K562 (cell line): ENCODE measurements around the gene ME3. TPM values are rescaled to one million over a fixed set of nuclear protein-coding genes. Genes with fewer than 3 reads are reported as not detected.

Source experiments
- ATAC-seq: fragments of 200-7000 bp; cut with Tn5 transposase; 3 replicates; pipeline ENCODE4 v1.9.1; 2020; ENCODE audit warnings: moderate library complexity
- BruUV-seq: library from RNA; stranded (reverse); fragments of 400-500 nt; replicated peaks from 2 replicates; lab custom pipeline; 2021; lab: Mats Ljungman, UMichigan
- CTCF ChIA-PET: fragments of 300-600 bp; formaldehyde crosslinking; extraction: SDS; loops from one replicate; lab custom pipeline; 2021; ENCODE audit warnings: low intra/inter-chr PET ratio; lab: Yijun Ruan, JAX
- POLR2A ChIA-PET: fragments of 300-600, 350-650 bp; sonication (Branson Sonifier 250); formaldehyde crosslinking; extraction: SDS; loops from one replicate; lab custom pipeline; 2021; ENCODE audit warnings: antibody characterized with exemption, inconsistent platforms; lab: Yijun Ruan, JAX
- DNase-seq, 4 experiments: peaks; one replicate each; pipeline versions ENCODE4 v3.0.0 to v3.0.0-alpha.2; 2011 to 2018; ENCODE audit warnings: low spot score in 3 of 4, mixed read lengths in 3 of 4; ENCODE audit errors: extremely low read depth in 1 of 4
- FAIRE-seq: peaks from 2 replicates; lab custom pipeline; 2011; peaks lifted over from hg19 to GRCh38; lab: Jason Lieb, UNC
- H2AFZ ChIP-seq: 2 replicates; pipeline ENCODE4 v1.6.0; 2011; ENCODE audit warnings: low read depth, low read length, control low read depth, inconsistent platforms
- H3K27ac ChIP-seq: fragments of 200-600 bp; 3 replicates; pipeline ENCODE4 v1.8.0; 2011; ENCODE audit warnings: low read depth, mild to moderate bottlenecking, control low read depth, inconsistent platforms, low read length, moderate library complexity, mixed read lengths; ENCODE audit errors: extremely low read depth
- H3K27me3 ChIP-seq, 2 experiments: fragments of 300-600 bp in 1 of 2; 2 replicates in 1 of 2; 3 replicates in 1 of 2; pipeline versions ENCODE4 v1.6.0 to v1.8.0; 2011; ENCODE audit warnings: inconsistent platforms in 2 of 2, low read length in 2 of 2, mild to moderate bottlenecking in 1 of 2, mixed read lengths in 1 of 2, moderate library complexity in 1 of 2; ENCODE audit not compliant: control insufficient read depth in 2 of 2, insufficient read depth in 2 of 2
- H3K36me3 ChIP-seq: fragments of 300-600 bp; 3 replicates; pipeline ENCODE4 v1.8.0; 2011; ENCODE audit warnings: mild to moderate bottlenecking, low read length, inconsistent platforms; ENCODE audit not compliant: control insufficient read depth, insufficient read depth
- H3K4me1 ChIP-seq, 2 experiments: fragments of 200-600 bp in 1 of 2; replicated peaks in 1 of 2; 2 replicates in 1 of 2; 3 replicates in 1 of 2; pipeline versions ENCODE4 v1.5.1 to v1.8.0; 2011; ENCODE audit warnings: inconsistent platforms in 2 of 2, low read length in 2 of 2, mild to moderate bottlenecking in 1 of 2, mixed read lengths in 1 of 2, moderate library complexity in 1 of 2; ENCODE audit not compliant: control insufficient read depth in 2 of 2, insufficient read depth in 2 of 2
- H3K4me2 ChIP-seq: 2 replicates; pipeline ENCODE4 v1.6.1; 2011; ENCODE audit warnings: low read length, control low read depth, inconsistent platforms, mixed read lengths; ENCODE audit not compliant: insufficient read depth
- H3K4me3 ChIP-seq: fragments of 200-600 bp; sonication (generic), shearing (Covaris generic); 2 replicates; pipeline ENCODE4 v1.5.1; 2016; ENCODE audit warnings: control low read depth, inconsistent platforms
- H3K79me2 ChIP-seq: fragments of 200-600 bp; 3 replicates; pipeline ENCODE4 v1.8.0; 2011; ENCODE audit warnings: low read length, inconsistent platforms; ENCODE audit not compliant: control insufficient read depth, insufficient read depth
- H3K9ac ChIP-seq, 2 experiments: 2 replicates each; pipeline versions ENCODE4 v1.6.0 to v1.6.1; 2011; ENCODE audit warnings: low read depth in 2 of 2, low read length in 2 of 2, control low read depth in 1 of 2, inconsistent platforms in 1 of 2, mild to moderate bottlenecking in 1 of 2, mixed read lengths in 1 of 2; ENCODE audit not compliant: insufficient read depth in 1 of 2
- H3K9me1 ChIP-seq: one replicate; pipeline ENCODE4 v1.6.0; 2011; ENCODE audit warnings: inconsistent platforms, mild to moderate bottlenecking, low read length, moderate library complexity; ENCODE audit not compliant: control insufficient read depth, insufficient read depth
- H3K9me3 ChIP-seq: replicated peaks from 2 replicates; pipeline ENCODE4 v1.5.1; 2011; ENCODE audit warnings: low read depth, low read length, inconsistent platforms; ENCODE audit not compliant: control insufficient read depth, insufficient read depth
- H4K20me1 ChIP-seq: replicated peaks from 2 replicates; pipeline ENCODE4 v1.6.1; 2011; ENCODE audit warnings: low read length, inconsistent platforms, mixed read lengths; ENCODE audit not compliant: control insufficient read depth, insufficient read depth
- DNMT1 ChIP-seq: fragments of 450-650 bp; IDR thresholded peaks from 2 replicates; pipeline ENCODE4 v1.6.1; 2016; ENCODE audit warnings: antibody characterized with exemption, mild to moderate bottlenecking
- GTF2F1 ChIP-seq: IDR thresholded peaks from 2 replicates; pipeline ENCODE4 v1.6.1; 2011; ENCODE audit warnings: low read depth, low read length, improper control_type of control experiment
- MYBL2 ChIP-seq, 2 experiments: fragments of 450-650 bp in 1 of 2; sonication (generic) in 1 of 2; formaldehyde crosslinking in 1 of 2; IDR thresholded peaks; 2 replicates each; pipeline versions ENCODE4 v1.6.1 to v1.8.1; 2017 to 2022; ENCODE audit warnings: borderline replicate concordance in 1 of 2, inconsistent platforms in 1 of 2, low read depth in 1 of 2, mild to moderate bottlenecking in 1 of 2, missing genetic modification reagents in 1 of 2, moderate library complexity in 1 of 2
- SRSF3 ChIP-seq: fragments of 200-400 bp; formaldehyde crosslinking; IDR thresholded peaks from 2 replicates; pipeline ENCODE4 v1.6.1; 2016; ENCODE audit warnings: mild to moderate bottlenecking, low read length, moderate library complexity; ENCODE audit not compliant: insufficient read depth
- ZBTB5 ChIP-seq: fragments of 450-650 bp; IDR thresholded peaks from 2 replicates; pipeline ENCODE4 v1.6.1; 2017; ENCODE audit warnings: antibody characterized with exemption
- ZBTB7A ChIP-seq: IDR thresholded peaks from 2 replicates; pipeline ENCODE4 v1.6.1; 2011; ENCODE audit warnings: low read depth, mild to moderate bottlenecking, low read length, moderate library complexity, borderline replicate concordance; ENCODE audit not compliant: control insufficient read depth
- ZNF766 ChIP-seq: fragments of 200-800 bp; sonication (Bioruptor generic); conservative IDR thresholded peaks from 2 replicates; pipeline ENCODE4 v1.6.1; 2016; ENCODE audit warnings: missing genetic modification characterization, missing compliant biosample characterization
- WGBS: fragments of 100-300 bp; shearing (Covaris generic); methylation state at CpG from one replicate; pipeline ENCODE4 v1.1.6; 2016; ENCODE audit warnings: low coverage, mixed read lengths; ENCODE audit not compliant: insufficient coverage; ENCODE audit errors: missing lambda C conversion rate; 5-methylcytosine and 5-hydroxymethylcytosine counted together
- in situ Hi-C: fragments of 300-500 bp; cut with MboI; formaldehyde crosslinking; loops from 4 replicates; pipeline ENCODE4 v1.15.0; 2018; ENCODE audit warnings: inconsistent platforms, mixed read lengths
- intact Hi-C: fragments of 100-400 bp; cut with micrococcal nuclease; formaldehyde crosslinking; loops from 2 replicates; pipeline ENCODE4 v1.14.2; 2022
- polyA plus RNA-seq, 8 experiments: library from polyadenylated mRNA; depleted of rRNA in 4 of 8; stranded (reverse) in 5 of 8; unstranded in 3 of 8; fragments of >200 nt; fragmentation: Nextera tagmentation in 2 of 8; fragmentation: Illumina TruSeq in 1 of 8; extraction: Ambion mirVana in 2 of 8; extraction: Trizol in 1 of 8; gene quantifications; 2 replicates each; pipeline versions ENCODE4 v1.2.1 to v1.2.3, GENCODE V29; 2011 to 2014; ENCODE audit warnings: inconsistent platforms in 1 of 8, missing spikeins in 1 of 8
- total RNA-seq, 7 experiments: library from RNA; depleted of rRNA in 6 of 7; stranded (reverse); fragments of >200 nt in 6 of 7; fragmentation: Illumina TruSeq in 2 of 7; extraction: Trizol in 2 of 7; gene quantifications; 2 replicates each; pipeline versions ENCODE4 v1.2.1 to v1.2.3, GENCODE V29; 2011 to 2021; ENCODE audit warnings: low replicate concordance in 1 of 7
- TF ChIP-seq, protein P1 (sequence below): fragments of 250-450 bp; sonication (Bioruptor Pico); IDR thresholded peaks from 2 replicates; pipeline ENCODE4 v1.6.1; 2021; ENCODE audit warnings: mild to moderate bottlenecking
- TF ChIP-seq, protein P2 (sequence below): fragments of 250-450 bp; sonication (Bioruptor Pico); IDR thresholded peaks from 2 replicates; pipeline ENCODE4 v1.5.0; 2021

Gene ME3
- total and polyA plus RNA-seq, 9 of the 15 experiments (the other 6 are each of a cell fraction or from before 2014, with no cell fraction given): not detected

- POLR2A ChIA-PET: interaction anchor here (0.6 kb wide), 1 partner anchor 337 kb away, joined by 3 read pairs; no protein-coding TSS in a partner anchor
- in situ Hi-C loops (no loop called here), intact Hi-C loops (no loop called here)
- H3K27me3 ChIP-seq: no peaks in the 10 kb centered on the region
- ATAC-seq (no peak), FAIRE-seq (no peak), DNase-seq (no peak)
- no peak overlapping the region for H3K4me2 ChIP-seq
- no TSS peak for BruUV-seq
- H3K9me3 ChIP-seq: no peaks in the 10 kb centered on the region
- TF ChIP-seq MYBL2 (IDR thresholded peaks at IDR 0.05; ENCODE audit: low read depth): no peak
- TF ChIP-seq MYBL2 (CRISPR knock-in tag; IDR thresholded peaks at IDR 0.05; ENCODE audit: borderline replicate concordance): no peak
- no peak for TF ChIP-seq GTF2F1
- WGBS: 37% methylated on average over 3 of the region's 3 CpGs
- CTCF ChIA-PET: no interaction called here
- no peaks in the 10 kb centered on the region for H4K20me1 ChIP-seq
- H3K36me3 ChIP-seq: no peaks in the 10 kb centered on the region
- no peak overlapping the region for H3K4me3 ChIP-seq
- no peaks in the 10 kb centered on the region for H3K79me2 ChIP-seq
- H3K9ac ChIP-seq: no peak overlapping the region
- H3K9me1 ChIP-seq: no peaks in the 10 kb centered on the region
- H3K27ac ChIP-seq: no peak overlapping the region
- no peaks in the 10 kb centered on the region for H3K4me1 ChIP-seq
- H2AFZ ChIP-seq: no peak overlapping the region
Observed at GRCh38 chr11:86398106-86398505, 274.3 kb downstream of the ME3 start.

GRCh38 chr11:86397351-86397750 lies 275.1 kb downstream of the ME3 start:
- DNase-seq: no peak
- H3K9me1 ChIP-seq: no peaks in the 10 kb centered on the region
- no peak for FAIRE-seq
- no TSS peak for BruUV-seq
- ChIA-PET POLR2A (interaction anchor here (1.1 kb wide), 1 partner anchor 9 kb away, joined by 3 read pairs; no protein-coding TSS in a partner anchor), CTCF (no interaction called here)
- intact Hi-C loops (no loop called here), in situ Hi-C loops (no loop called here)
- H3K27ac ChIP-seq: no peak overlapping the region
- no peak overlapping the region for H3K4me3 ChIP-seq
- ATAC-seq: no peak
- no peaks in the 10 kb centered on the region for H3K27me3 ChIP-seq
- TF ChIP-seq ZNF766 (CRISPR knock-in tag) (no peak), DNMT1 (no peak), SRSF3 (no peak), ZBTB5 (no peak), ZBTB7A (no peak)
- TF ChIP-seq, protein P1, sequence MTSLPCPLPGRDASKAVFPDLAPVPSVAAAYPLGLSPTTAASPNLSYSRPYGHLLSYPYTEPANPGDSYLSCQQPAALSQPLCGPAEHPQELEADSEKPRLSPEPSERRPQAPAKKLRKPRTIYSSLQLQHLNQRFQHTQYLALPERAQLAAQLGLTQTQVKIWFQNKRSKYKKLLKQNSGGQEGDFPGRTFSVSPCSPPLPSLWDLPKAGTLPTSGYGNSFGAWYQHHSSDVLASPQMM (CRISPR knock-in tag): no peak
- TF ChIP-seq, protein P2, sequence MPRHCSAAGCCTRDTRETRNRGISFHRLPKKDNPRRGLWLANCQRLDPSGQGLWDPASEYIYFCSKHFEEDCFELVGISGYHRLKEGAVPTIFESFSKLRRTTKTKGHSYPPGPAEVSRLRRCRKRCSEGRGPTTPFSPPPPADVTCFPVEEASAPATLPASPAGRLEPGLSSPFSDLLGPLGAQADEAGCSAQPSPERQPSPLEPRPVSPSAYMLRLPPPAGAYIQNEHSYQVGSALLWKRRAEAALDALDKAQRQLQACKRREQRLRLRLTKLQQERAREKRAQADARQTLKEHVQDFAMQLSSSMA: no peak
- H2AFZ ChIP-seq: no peak overlapping the region
- no peaks in the 10 kb centered on the region for H3K79me2 ChIP-seq
- H3K4me2 ChIP-seq: no peak overlapping the region
- H3K9ac ChIP-seq: no peak overlapping the region
- no peaks in the 10 kb centered on the region for H3K9me3 ChIP-seq
- no peaks in the 10 kb centered on the region for H3K4me1 ChIP-seq
- no peaks in the 10 kb centered on the region for H3K36me3 ChIP-seq
- no peaks in the 10 kb centered on the region for H4K20me1 ChIP-seq
